ENCODE results near the gene ARRB1. TPM values are rescaled to one million over a fixed set of nuclear protein-coding genes. Genes with fewer than 3 reads are reported as not detected.
A peak's percentile ranks its signal among the peaks of the same experiment; 100 is the strongest.

Gene ARRB1
- polyA plus RNA-seq = 1 to 10 TPM; 4.9 to 5.0 TPM

DNA sequence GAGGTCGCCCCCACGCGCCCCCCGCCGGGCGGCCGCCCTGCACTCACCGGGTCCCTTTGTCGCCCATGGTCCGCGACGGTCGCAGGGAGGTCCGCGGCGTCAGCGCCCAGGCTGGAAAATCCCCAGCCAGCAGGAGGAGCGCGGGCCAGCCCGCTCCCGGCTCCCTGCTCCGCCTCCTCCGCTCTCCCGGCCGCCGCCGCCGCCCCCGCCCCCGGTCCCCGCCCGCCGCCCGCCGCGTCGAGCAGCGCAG, at the start of gene ARRB1:
ARRB1 (minus strand) TSS at position 121 of the 250 bp plus-strand sequence; CDS start at position 67, 54 bp downstream.
- no peaks in the 10 kb centered on the region for H3K9me3 ChIP-seq (ENCODE audit: control insufficient read depth in 2 of 2, insufficient read depth in 1 of 2, low read depth in 1 of 2, low read length in 1 of 2)
- H3K4me3 ChIP-seq (ENCODE audit: low read depth in 1 of 2, low read length in 2 of 2) = peak within 1 kb of the TSS; percentile 50 to 70
- peaks cover 9 to 32% of the 10 kb centered on the region in 2 donors for H3K4me1 ChIP-seq (ENCODE audit: control insufficient read depth in 2 of 2, insufficient read depth in 2 of 2, low read length in 1 of 2)
- WGBS, 2 donors = 1% methylated on average over 19 to 38 of the region's 38 CpGs
- no peaks in the 10 kb centered on the region for H3K36me3 ChIP-seq (ENCODE audit: control insufficient read depth in 2 of 2, insufficient read depth in 2 of 2, low read length in 1 of 2)
- H3K27ac ChIP-seq (ENCODE audit: low read depth in 2 of 2, low read length in 1 of 2) = peak within 1 kb of the TSS; percentile 85 to 89
- H3K27me3 ChIP-seq (ENCODE audit: control insufficient read depth in 1 of 2, insufficient read depth in 2 of 2, low read length in 2 of 2) = no peaks in the 10 kb centered on the region

DNA sequence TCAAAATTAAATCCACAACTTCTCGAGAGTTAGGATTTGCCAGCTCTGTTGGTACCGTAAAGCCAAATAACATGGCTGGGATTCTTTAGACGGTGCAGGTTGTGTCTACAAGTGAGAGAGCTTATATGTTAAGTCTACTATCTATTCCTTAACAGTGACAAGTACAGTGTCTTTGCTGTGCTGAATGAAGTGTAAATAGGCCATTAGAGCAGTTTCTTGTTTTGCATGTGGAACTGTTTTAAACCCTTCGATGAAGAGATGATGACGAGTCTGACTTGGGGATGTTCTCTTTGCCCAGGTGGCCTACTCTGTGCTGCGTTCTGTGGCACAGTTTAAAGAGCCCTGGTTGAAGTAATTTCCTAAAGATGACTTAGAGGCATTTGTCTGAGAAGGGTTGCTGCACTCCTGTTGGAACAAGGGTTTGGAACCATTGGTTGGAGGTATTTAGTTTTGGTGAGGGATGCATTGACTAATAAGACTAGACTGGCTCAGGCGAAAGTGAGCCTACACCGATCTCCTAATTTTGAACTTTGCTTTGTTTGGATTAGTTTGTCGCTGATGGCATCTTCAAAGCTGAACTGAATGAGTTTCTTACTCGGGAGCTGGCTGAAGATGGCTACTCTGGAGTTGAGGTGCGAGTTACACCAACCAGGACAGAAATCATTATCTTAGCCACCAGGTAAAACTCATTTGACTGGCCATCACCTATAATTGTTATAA, 48.8 kb upstream of the ARRB1 start:
- peaks cover 0 to 4% of the 10 kb centered on the region in 2 donors for H3K4me1 ChIP-seq (ENCODE audit: control insufficient read depth in 2 of 2, insufficient read depth in 2 of 2, low read length in 1 of 2)

DNA sequence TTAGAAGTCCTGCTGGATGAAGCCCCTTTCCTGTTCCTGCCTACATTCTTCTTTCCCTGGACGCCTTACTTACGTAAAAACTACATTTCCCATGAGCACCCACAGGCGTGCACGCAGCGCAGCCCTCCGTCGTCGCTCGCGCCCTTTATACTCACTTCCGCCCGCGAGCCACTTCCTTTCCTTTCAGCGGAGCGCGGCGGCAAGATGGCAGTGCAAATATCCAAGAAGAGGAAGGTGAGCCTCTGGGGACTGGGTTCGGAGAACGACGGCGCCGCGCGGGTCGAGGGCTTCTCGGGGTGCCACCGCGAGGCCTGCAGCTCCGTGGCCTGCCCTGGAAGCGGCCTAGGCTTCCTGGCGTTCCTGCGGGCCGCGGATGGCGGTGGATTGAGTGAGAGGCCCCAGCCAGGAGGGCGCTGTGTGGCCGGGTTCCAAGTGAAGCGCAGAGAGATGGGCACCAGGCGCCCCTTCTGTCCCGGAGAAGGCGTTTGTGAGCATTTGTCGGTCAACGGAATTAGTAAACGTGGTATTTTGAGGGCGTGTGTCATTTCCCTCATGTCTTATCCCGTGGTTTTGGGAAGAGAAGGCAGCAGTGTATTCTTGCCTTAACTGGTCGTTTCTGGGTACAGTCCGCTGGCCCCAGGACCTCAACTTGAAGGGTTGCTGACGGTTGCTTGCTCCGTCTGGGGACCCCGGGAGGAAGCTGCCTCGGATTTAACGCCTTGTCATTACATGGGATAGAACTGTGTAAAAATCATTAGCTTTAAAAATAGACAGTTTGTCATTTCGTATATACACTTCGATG, 48.1 kb upstream of the ARRB1 start, which contains the start of gene RPS3:
RPS3 (plus strand) TSS at position 175 of the 802 bp plus-strand sequence; CDS start at position 205, 30 bp downstream.
- no peaks in the 10 kb centered on the region for H3K27me3 ChIP-seq (ENCODE audit: control insufficient read depth in 1 of 2, insufficient read depth in 2 of 2, low read length in 2 of 2)
- WGBS, 2 donors = 0% methylated on average over 55 of the region's 55 CpGs
- H3K4me1 ChIP-seq (ENCODE audit: control insufficient read depth in 2 of 2, insufficient read depth in 2 of 2, low read length in 1 of 2) = peaks cover 0 to 4% of the 10 kb centered on the region in 2 donors
- H3K36me3 ChIP-seq (ENCODE audit: control insufficient read depth in 2 of 2, insufficient read depth in 2 of 2, low read length in 1 of 2) = peaks cover 18 to 26% of the 10 kb centered on the region in 2 donors
- peak within 1 kb of the TSS; percentile 88 to 95 for H3K4me3 ChIP-seq (ENCODE audit: low read depth in 1 of 2, low read length in 2 of 2)
- H3K9me3 ChIP-seq (ENCODE audit: control insufficient read depth in 2 of 2, insufficient read depth in 1 of 2, low read depth in 1 of 2, low read length in 1 of 2) = no peaks in the 10 kb centered on the region
- peak within 1 kb of the TSS; percentile 88 to 98 for H3K27ac ChIP-seq (ENCODE audit: low read depth in 2 of 2, low read length in 1 of 2)

More for the DNA sequence above, 48.8 kb upstream of the ARRB1 start:
- Histone ChIP-seq H3K27ac (ENCODE audit: low read depth in 2 of 2, low read length in 1 of 2) (peak overlapping the region; percentile 70 to 88), H3K36me3 (ENCODE audit: control insufficient read depth in 2 of 2, insufficient read depth in 2 of 2, low read length in 1 of 2) (peaks cover 18 to 28% of the 10 kb centered on the region in 2 donors), H3K27me3 (ENCODE audit: control insufficient read depth in 1 of 2, insufficient read depth in 2 of 2, low read length in 2 of 2) (no peaks in the 10 kb centered on the region), H3K9me3 (ENCODE audit: control insufficient read depth in 2 of 2, insufficient read depth in 1 of 2, low read depth in 1 of 2, low read length in 1 of 2) (no peaks in the 10 kb centered on the region), H3K4me3 (ENCODE audit: low read depth in 1 of 2, low read length in 2 of 2) (peak overlapping the region; percentile 88 to 95)
- 5 to 6% methylated on average over 11 of the region's 11 CpGs for WGBS, 2 donors

DNA sequence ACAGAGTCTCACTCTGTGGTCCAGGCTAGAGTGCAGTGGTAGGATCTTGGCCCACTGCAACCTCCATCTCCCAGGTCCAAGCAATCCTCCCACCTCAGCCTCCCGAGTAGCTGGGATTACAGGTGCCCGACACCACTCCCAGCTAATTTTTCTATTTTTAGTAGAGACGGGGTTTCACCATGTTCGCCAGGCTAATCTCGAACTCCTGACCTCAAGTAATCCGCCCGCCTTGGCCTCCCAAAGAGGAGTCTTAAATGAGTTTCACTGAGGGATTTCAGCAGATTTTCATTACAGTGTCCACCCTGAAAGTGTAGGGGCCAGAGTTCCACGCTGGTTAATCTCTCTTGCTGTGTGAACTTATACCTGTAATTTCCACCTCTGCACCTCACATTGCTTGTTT, 47.4 kb upstream of the ARRB1 start:
- H3K36me3 ChIP-seq (ENCODE audit: control insufficient read depth in 2 of 2, insufficient read depth in 2 of 2, low read length in 1 of 2) = peaks cover 12 to 20% of the 10 kb centered on the region in 2 donors
- no peaks in the 10 kb centered on the region for H3K9me3 ChIP-seq (ENCODE audit: control insufficient read depth in 2 of 2, insufficient read depth in 1 of 2, low read depth in 1 of 2, low read length in 1 of 2)
- H3K4me3 ChIP-seq (ENCODE audit: low read depth in 1 of 2, low read length in 2 of 2) = no peak overlapping the region
- 71% methylated on average over 8 of the region's 8 CpGs for WGBS, 2 donors
- no peak overlapping the region for H3K27ac ChIP-seq (ENCODE audit: low read depth in 2 of 2, low read length in 1 of 2)
- H3K27me3 ChIP-seq (ENCODE audit: control insufficient read depth in 1 of 2, insufficient read depth in 2 of 2, low read length in 2 of 2) = no peaks in the 10 kb centered on the region
- peaks cover 0 to 4% of the 10 kb centered on the region in 2 donors for H3K4me1 ChIP-seq (ENCODE audit: control insufficient read depth in 2 of 2, insufficient read depth in 2 of 2, low read length in 1 of 2)

DNA sequence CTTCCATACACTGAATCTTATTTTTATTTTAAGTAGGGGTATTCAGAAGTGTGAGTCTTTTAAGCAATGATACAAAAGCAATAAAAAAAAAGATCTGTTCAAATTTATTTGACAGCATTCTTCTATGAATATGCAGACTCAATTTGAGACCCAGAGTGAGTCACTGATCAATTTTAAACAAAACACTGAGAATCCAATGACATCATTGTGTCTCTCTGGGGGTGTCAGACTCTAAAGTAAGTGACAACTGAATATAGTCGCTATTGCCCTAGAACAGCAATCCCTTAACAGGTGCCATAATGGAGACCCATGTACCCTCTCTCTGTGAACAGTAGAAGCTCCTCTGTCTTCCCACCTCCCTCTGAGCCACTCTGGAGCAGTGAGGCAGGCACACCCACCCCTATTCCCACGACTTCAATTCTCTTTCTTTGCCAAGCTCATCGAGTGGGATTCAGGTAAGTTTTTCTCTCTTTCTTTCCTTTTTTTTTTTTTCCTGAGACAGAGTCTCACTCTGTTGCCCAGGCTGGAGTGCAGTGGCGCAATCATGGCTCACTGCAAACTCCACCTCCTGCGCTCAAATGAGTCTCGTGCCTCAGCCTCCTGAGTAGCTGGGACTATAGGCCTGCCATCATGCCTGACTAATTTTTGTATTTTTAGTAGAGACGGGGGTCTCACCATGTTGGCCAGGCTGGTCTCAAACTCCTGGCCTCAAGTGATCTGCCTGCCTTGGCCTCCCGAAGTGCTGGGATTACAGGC, 42.8 kb upstream of the ARRB1 start:
- 79 to 83% methylated on average over 8 of the region's 8 CpGs for WGBS, 2 donors
- Histone ChIP-seq H3K36me3 (ENCODE audit: control insufficient read depth in 2 of 2, insufficient read depth in 2 of 2, low read length in 1 of 2) (no peaks in the 10 kb centered on the region), H3K27me3 (ENCODE audit: control insufficient read depth in 1 of 2, insufficient read depth in 2 of 2, low read length in 2 of 2) (no peaks in the 10 kb centered on the region), H3K4me3 (ENCODE audit: low read depth in 1 of 2, low read length in 2 of 2) (no peak overlapping the region), H3K9me3 (ENCODE audit: control insufficient read depth in 2 of 2, insufficient read depth in 1 of 2, low read depth in 1 of 2, low read length in 1 of 2) (no peaks in the 10 kb centered on the region), H3K27ac (ENCODE audit: low read depth in 2 of 2, low read length in 1 of 2) (no peak overlapping the region), H3K4me1 (ENCODE audit: control insufficient read depth in 2 of 2, insufficient read depth in 2 of 2, low read length in 1 of 2) (no peaks in the 10 kb centered on the region)

DNA sequence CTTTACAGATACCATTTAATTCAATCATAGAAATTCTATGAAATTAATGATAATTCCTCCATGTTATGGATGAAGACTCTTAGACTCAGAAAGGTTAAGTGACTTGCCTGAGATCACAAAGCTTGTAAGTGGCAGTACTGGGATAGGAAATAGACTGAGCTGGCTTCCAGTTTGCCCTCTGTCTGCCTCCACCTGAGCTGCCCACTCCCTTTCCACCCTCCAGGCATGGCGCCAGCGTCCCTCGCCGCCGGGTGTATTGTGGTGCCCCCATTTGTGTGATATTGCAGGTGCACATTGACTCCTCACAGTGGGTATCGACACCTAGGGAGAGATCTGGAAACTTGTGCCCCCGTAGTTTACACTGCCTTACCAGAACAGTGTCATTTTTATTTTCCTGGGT, 38.5 kb upstream of the ARRB1 start:
- H3K9me3 ChIP-seq (ENCODE audit: control insufficient read depth in 2 of 2, insufficient read depth in 1 of 2, low read depth in 1 of 2, low read length in 1 of 2) = no peaks in the 10 kb centered on the region
- no peaks in the 10 kb centered on the region for H3K36me3 ChIP-seq (ENCODE audit: control insufficient read depth in 2 of 2, insufficient read depth in 2 of 2, low read length in 1 of 2)
- H3K27me3 ChIP-seq (ENCODE audit: control insufficient read depth in 1 of 2, insufficient read depth in 2 of 2, low read length in 2 of 2) = no peaks in the 10 kb centered on the region
- H3K27ac ChIP-seq (ENCODE audit: low read depth in 2 of 2, low read length in 1 of 2) = no peak overlapping the region
- WGBS, 2 donors = 87 to 88% methylated on average over 7 of the region's 7 CpGs
- no peaks in the 10 kb centered on the region for H3K4me1 ChIP-seq (ENCODE audit: control insufficient read depth in 2 of 2, insufficient read depth in 2 of 2, low read length in 1 of 2)
- H3K4me3 ChIP-seq (ENCODE audit: low read depth in 1 of 2, low read length in 2 of 2) = no peak overlapping the region

DNA sequence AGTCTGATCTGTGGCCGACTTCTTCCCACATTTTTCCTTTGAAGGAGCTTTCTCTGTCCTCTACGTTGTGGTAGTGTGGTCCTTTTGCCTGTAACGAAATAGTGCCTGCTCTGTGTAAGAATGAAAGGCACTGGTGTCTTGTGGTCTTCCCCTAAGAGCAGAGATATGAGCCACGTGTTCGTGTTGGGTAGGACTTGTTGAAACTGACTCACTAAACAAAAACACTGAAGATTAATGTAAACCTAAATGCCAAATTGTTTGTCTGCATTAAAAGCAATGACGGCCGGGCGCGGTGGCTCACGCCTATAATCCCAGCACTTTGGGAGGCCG, 37.8 kb upstream of the ARRB1 start:
- no peak overlapping the region for H3K4me3 ChIP-seq (ENCODE audit: low read depth in 1 of 2, low read length in 2 of 2)
- WGBS, 2 donors = 41 to 65% methylated on average over 10 to 11 of the region's 11 CpGs
- H3K27ac ChIP-seq (ENCODE audit: low read depth in 2 of 2, low read length in 1 of 2) = no peak overlapping the region

DNA sequence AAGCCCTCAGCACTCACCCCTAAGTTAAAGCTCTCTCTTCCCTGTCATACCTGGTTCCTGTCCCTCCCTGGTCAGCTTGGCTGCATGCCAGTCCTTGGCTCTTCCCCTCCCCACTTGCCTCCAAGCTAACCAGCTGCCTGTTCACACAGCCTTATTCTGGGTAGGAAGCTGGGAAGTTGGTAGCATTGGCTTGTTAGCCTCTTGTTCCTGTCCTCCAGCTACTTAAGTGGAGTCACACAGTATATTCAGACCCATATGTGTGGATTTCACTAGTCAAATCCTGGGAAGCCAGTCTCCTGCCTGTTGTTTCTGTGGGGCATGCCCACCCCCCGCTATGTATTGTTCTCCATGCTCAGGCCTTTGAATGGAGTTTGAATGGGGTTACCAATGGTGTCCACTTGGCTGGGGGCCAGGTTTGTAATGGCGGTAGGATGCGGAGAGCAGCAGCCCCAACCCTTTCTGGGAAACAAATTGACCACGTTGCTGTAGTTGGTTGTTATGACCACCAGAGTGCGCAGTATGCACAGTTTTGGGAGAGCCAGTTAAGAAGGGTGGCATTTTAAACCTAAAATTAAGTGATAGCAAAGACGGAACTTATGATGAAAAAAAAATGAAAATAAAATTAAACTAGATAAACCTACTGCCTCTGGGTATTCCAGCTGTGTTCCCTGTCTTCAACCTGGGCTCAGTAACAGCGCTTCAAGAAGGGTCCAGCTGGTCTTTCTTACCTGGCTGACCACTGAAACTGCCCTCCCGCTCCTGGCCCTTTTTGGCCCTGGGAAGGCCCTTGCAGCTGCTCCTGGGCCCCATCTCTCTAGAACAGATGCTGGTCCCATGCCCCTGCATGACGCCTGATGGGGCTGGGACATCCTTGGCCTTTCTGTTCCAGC, 37.2 kb upstream of the ARRB1 start:
- H3K36me3 ChIP-seq (ENCODE audit: control insufficient read depth in 2 of 2, insufficient read depth in 2 of 2, low read length in 1 of 2) = no peaks in the 10 kb centered on the region
- no peak overlapping the region for H3K4me3 ChIP-seq (ENCODE audit: low read depth in 1 of 2, low read length in 2 of 2)
- H3K27me3 ChIP-seq (ENCODE audit: control insufficient read depth in 1 of 2, insufficient read depth in 2 of 2, low read length in 2 of 2) = no peaks in the 10 kb centered on the region
- WGBS, 2 donors = 26 to 27% methylated on average over 9 of the region's 9 CpGs
- H3K27ac ChIP-seq (ENCODE audit: low read depth in 2 of 2, low read length in 1 of 2) = peak overlapping the region in 1 of 2 donors; percentile 38
- no peaks in the 10 kb centered on the region for H3K9me3 ChIP-seq (ENCODE audit: control insufficient read depth in 2 of 2, insufficient read depth in 1 of 2, low read depth in 1 of 2, low read length in 1 of 2)
- H3K4me1 ChIP-seq (ENCODE audit: control insufficient read depth in 2 of 2, insufficient read depth in 2 of 2, low read length in 1 of 2) = no peaks in the 10 kb centered on the region

More for the DNA sequence above, 37.8 kb upstream of the ARRB1 start:
- Histone ChIP-seq H3K27me3 (ENCODE audit: control insufficient read depth in 1 of 2, insufficient read depth in 2 of 2, low read length in 2 of 2) (no peaks in the 10 kb centered on the region), H3K36me3 (ENCODE audit: control insufficient read depth in 2 of 2, insufficient read depth in 2 of 2, low read length in 1 of 2) (no peaks in the 10 kb centered on the region), H3K4me1 (ENCODE audit: control insufficient read depth in 2 of 2, insufficient read depth in 2 of 2, low read length in 1 of 2) (no peaks in the 10 kb centered on the region), H3K9me3 (ENCODE audit: control insufficient read depth in 2 of 2, insufficient read depth in 1 of 2, low read depth in 1 of 2, low read length in 1 of 2) (no peaks in the 10 kb centered on the region)
